ENCODE measurements around the gene AFMID. TPM values are rescaled to one million over a fixed set of nuclear protein-coding genes. Genes with fewer than 3 reads are reported as not detected.

The AFMID gene
- total and polyA plus RNA-seq, 2 of the 13 experiments (the other 11 are each of a cell fraction or from before 2014, with no cell fraction given): 249 to 270 TPM

- TF ChIP-seq ZBED4 (CRISPR knock-in tag; IDR thresholded peaks at IDR 0.05; ENCODE audit: borderline replicate concordance) (0 out of 2 replicates have a peak, but pooled peaks have one; percentile 66), HDAC1 (CRISPR knock-in tag; IDR thresholded peaks at IDR 0.05) (peak; percentile 44; the same call in 1 of the 2 replicates), ZBTB46 (CRISPR knock-in tag; IDR thresholded peaks at IDR 0.05; ENCODE audit: borderline replicate concordance) (no peak), ZNF660 (CRISPR knock-in tag; IDR thresholded peaks at IDR 0.05; ENCODE audit: borderline replicate concordance, low read depth) (no peak), ZFX (CRISPR knock-in tag; IDR thresholded peaks at IDR 0.05; ENCODE audit: low read depth) (peak; percentile 93), IRX3 (CRISPR knock-in tag; IDR thresholded peaks at IDR 0.05; ENCODE audit: borderline replicate concordance, low read depth) (peak; percentile 39; the same call in 1 of the 2 replicates), ERF (CRISPR knock-in tag; IDR thresholded peaks at IDR 0.05) (peak; percentile 88), AHR (CRISPR knock-in tag; IDR thresholded peaks at IDR 0.05) (peak; percentile 88; the same call in 1 of the 2 replicates), CERS6 (CRISPR knock-in tag; IDR thresholded peaks at IDR 0.05) (no peak), GATAD2A (CRISPR knock-in tag; IDR thresholded peaks at IDR 0.05) (no peak), MEF2D (CRISPR knock-in tag; IDR thresholded peaks at IDR 0.05) (0 out of 2 replicates have a peak, but pooled peaks have one; percentile 30), THAP8 (CRISPR knock-in tag; IDR thresholded peaks at IDR 0.05; ENCODE audit: borderline replicate concordance) (0 out of 2 replicates have a peak, but pooled peaks have one; percentile 8), ZNF773 (CRISPR knock-in tag; IDR thresholded peaks at IDR 0.05; ENCODE audit: borderline replicate concordance) (peak; percentile 35), ZNF530 (CRISPR knock-in tag; IDR thresholded peaks at IDR 0.05; ENCODE audit: low read depth) (no peak), ZNF235 (CRISPR knock-in tag; IDR thresholded peaks at IDR 0.05; ENCODE audit: borderline replicate concordance) (peak; percentile 54), XRCC5 (optimal IDR thresholded peaks at IDR 0.05; ENCODE audit: low read length) (peak; percentile 61), KAT8 (CRISPR knock-in tag; IDR thresholded peaks at IDR 0.05) (peak; percentile 56; the same call in 1 of the 2 replicates), MED1 (CRISPR knock-in tag; IDR thresholded peaks at IDR 0.05) (peak; percentile 77), DNMT1 (CRISPR knock-in tag; IDR thresholded peaks at IDR 0.05) (peak; percentile 72), RFXAP (CRISPR knock-in tag; IDR thresholded peaks at IDR 0.05; ENCODE audit: borderline replicate concordance) (peak; percentile 85)
- TF ChIP-seq, protein P1, sequence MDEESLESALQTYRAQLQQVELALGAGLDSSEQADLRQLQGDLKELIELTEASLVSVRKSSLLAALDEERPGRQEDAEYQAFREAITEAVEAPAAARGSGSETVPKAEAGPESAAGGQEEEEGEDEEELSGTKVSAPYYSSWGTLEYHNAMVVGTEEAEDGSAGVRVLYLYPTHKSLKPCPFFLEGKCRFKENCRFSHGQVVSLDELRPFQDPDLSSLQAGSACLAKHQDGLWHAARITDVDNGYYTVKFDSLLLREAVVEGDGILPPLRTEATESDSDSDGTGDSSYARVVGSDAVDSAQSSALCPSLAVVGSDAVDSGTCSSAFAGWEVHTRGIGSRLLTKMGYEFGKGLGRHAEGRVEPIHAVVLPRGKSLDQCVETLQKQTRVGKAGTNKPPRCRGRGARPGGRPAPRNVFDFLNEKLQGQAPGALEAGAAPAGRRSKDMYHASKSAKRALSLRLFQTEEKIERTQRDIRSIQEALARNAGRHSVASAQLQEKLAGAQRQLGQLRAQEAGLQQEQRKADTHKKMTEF (CRISPR knock-in tag; IDR thresholded peaks at IDR 0.05): peak; percentile 46; the same call in 1 of the 2 replicates
Measured at GRCh38 chr17:78168242-78168902, 18.8 kb upstream of the AFMID start, which contains the start of gene SYNGR2 (continued).

Measured in HepG2 (cell line).